ENCODE measurements around the gene SGO1. TPM values are rescaled to one million over a fixed set of nuclear protein-coding genes. Genes with fewer than 3 reads are reported as not detected.
"Not testable (repeated sequence)": the region's sequence is repeated elsewhere in the genome, so short reads cannot be mapped to it uniquely, and the experiment has no call there.

Gene SGO1
- total RNA-seq, 4 donors from 2014 or later: 3.2 to 9.9 (median 3.9) TPM

DNA sequence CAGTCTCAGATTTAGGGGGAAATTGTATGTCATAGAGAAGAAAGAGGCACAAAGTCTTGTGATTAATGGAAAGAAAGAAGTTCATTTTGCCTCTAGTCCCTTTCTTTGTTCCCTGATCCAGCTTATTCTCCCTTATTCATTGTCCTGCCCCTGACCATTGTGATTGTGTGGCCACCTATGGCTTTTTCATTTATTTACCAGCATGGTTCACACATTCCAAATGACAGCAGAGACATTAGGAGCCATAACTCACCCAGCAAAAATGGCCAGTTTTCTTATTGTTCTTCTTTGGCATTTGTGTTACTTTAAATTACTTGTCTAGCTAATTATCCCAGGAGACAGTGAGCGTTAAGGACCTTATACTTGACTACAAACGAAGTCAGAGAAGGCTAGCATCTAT is 36.3 kb upstream of the SGO1 start:
- DNase-seq: no peak
- no peak overlapping the region for H3K27ac ChIP-seq
- no peaks in the 10 kb centered on the region for H3K4me1 ChIP-seq
- TF ChIP-seq, protein P1, sequence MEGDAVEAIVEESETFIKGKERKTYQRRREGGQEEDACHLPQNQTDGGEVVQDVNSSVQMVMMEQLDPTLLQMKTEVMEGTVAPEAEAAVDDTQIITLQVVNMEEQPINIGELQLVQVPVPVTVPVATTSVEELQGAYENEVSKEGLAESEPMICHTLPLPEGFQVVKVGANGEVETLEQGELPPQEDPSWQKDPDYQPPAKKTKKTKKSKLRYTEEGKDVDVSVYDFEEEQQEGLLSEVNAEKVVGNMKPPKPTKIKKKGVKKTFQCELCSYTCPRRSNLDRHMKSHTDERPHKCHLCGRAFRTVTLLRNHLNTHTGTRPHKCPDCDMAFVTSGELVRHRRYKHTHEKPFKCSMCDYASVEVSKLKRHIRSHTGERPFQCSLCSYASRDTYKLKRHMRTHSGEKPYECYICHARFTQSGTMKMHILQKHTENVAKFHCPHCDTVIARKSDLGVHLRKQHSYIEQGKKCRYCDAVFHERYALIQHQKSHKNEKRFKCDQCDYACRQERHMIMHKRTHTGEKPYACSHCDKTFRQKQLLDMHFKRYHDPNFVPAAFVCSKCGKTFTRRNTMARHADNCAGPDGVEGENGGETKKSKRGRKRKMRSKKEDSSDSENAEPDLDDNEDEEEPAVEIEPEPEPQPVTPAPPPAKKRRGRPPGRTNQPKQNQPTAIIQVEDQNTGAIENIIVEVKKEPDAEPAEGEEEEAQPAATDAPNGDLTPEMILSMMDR (IDR thresholded peaks at IDR 0.05): no peak
- no peak for TF ChIP-seq POLR2A (IDR thresholded peaks at IDR 0.05)
- no peaks in the 10 kb centered on the region for H3K9me3 ChIP-seq
- H3K36me3 ChIP-seq: no peaks in the 10 kb centered on the region
- no peak overlapping the region for H3K4me3 ChIP-seq
- no peaks in the 10 kb centered on the region for H3K27me3 ChIP-seq

DNA sequence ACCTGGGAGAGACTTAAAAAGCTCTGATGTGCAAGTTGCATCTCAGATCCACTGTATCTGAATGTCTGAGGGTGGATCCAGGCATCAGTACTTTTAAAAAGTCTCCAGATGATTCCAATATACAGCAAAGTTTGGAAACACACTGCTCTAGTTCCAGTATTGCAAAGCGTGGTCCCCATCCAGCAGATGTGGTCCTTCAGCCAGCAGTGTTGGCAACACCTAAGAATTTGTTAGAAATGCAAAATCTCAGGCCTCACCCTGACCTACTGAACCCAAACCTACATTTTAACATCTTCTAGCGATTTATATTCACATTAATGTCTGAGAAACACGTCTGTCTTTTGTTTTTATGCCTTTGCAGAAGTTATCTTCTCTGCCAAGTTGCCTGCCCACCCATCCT is 32.2 kb upstream of the SGO1 start:
- Histone ChIP-seq H3K4me1 (no peaks in the 10 kb centered on the region), H3K27me3 (no peaks in the 10 kb centered on the region), H3K9me3 (no peaks in the 10 kb centered on the region), H3K27ac (no peak overlapping the region), H3K4me3 (no peak overlapping the region), H3K36me3 (no peaks in the 10 kb centered on the region)
- DNase-seq: no peak
- TF ChIP-seq POLR2A (IDR thresholded peaks at IDR 0.05): no peak
- TF ChIP-seq, protein P1 (IDR thresholded peaks at IDR 0.05): no peak

DNA sequence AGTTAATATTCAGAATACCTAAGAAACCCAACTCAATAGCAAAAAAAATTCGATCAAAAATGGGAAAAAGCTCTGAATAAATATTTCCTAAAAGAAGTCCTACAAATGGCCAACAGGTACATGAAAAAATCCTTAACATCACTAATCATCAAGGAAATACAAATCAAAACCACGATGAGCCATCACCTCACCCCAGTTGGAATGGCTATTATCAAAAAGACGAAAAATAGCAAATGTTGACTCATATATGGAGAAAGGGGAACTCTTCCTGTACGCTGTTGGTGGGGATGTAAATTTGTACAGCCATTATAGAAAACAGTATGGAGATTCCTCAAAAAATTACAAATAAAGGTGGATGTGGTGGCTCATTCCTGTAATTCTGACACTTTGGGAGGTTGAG is 29.6 kb upstream of the SGO1 start:
- TF ChIP-seq POLR2A (IDR thresholded peaks at IDR 0.05): no peak
- TF ChIP-seq, protein P1 (IDR thresholded peaks at IDR 0.05): no peak
- H3K36me3 ChIP-seq: no peaks in the 10 kb centered on the region
- no peaks in the 10 kb centered on the region for H3K9me3 ChIP-seq
- H3K27ac ChIP-seq: no peak overlapping the region
- H3K4me3 ChIP-seq: no peak overlapping the region
- DNase-seq: no peak
- H3K27me3 ChIP-seq: no peaks in the 10 kb centered on the region
- H3K4me1 ChIP-seq: no peaks in the 10 kb centered on the region

DNA sequence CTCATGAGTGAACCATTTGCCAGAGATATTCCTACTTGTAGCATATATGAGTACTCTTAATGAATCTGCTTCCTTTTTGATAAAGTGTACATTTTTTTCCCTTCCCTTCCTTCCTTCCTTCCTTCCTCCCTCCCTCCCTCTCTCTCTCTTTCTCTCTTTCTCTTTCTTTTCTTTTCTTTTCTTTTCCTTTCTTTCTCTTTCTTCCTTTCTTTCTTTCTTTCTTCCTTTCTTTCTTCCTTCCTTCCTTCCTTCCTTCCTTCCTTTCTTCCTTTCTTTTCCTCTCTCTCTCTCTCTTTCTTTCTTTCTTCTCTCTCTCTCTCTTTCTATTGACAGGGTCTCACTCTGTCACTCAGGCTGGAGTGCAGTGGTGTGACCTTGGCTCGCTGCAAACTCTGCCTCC is 27.5 kb upstream of the SGO1 start:
- not testable (repeated sequence) for H3K27me3 ChIP-seq, H3K9me3 ChIP-seq, H3K4me1 ChIP-seq, DNase-seq, H3K27ac ChIP-seq, H3K4me3 ChIP-seq, H3K36me3 ChIP-seq

DNA sequence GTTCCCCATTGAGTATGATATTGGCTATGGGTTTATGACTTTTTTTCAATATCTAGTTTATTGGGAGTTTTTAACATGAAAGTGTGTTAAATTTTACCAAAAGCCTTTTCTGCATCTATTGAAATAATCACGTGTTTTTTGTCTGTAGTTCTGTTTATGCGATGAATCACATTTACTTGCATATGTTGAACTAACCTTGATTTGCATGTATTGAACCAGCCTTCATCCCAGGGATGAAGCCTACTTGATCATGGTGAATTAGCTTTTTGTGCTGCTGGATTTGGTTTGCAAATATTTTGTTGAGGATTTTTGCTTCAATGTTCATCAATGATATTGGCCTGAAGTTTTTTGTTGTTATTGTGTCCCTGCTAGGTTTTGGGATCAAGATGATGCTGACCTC is 21.9 kb upstream of the SGO1 start:
- not testable (repeated sequence) for H3K4me3 ChIP-seq, H3K27ac ChIP-seq, DNase-seq, H3K4me1 ChIP-seq, H3K9me3 ChIP-seq, H3K36me3 ChIP-seq, H3K27me3 ChIP-seq

DNA sequence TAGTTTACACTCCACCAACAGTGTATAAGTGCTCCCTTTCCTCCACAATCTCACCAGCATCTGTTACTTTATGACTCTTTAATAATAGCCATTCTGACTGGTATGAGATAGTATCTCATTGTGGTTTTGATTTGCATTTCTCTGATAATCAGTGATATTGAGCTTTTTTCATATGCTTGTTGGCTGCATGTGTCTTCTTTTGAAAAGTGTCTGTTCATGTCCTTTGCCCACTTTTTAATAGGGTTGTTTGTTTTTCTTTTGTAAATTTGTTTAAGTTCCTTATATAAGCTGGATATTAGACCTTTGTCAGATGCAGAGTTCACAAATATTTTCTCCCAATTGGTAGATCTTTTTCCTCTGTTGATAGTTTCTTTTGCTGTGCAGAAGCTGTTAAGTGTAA is 19.9 kb upstream of the SGO1 start:
- not testable (repeated sequence) for H3K4me1 ChIP-seq, H3K27me3 ChIP-seq, H3K27ac ChIP-seq, H3K36me3 ChIP-seq, H3K4me3 ChIP-seq, DNase-seq, H3K9me3 ChIP-seq

DNA sequence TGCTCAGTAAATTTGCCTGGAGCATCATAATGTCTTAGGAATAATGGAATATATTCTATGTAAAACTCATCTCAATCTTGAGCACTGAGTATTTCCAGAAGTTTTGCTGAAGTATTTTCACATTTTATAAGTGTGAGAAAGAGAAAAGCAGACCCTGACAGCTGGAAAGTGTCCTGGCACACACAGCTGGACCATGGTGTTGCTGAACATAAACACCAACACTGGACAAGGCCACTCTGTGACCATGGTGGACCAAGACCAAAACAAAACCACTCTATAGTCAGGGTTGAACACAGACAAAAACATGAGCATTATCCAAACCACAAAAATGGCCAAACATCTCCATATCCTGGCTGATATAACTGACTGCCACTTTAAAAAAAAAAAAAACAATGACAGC is 15.1 kb upstream of the SGO1 start:
- Histone ChIP-seq H3K9me3 (no peaks in the 10 kb centered on the region), H3K4me3 (no peak overlapping the region), H3K27ac (no peak overlapping the region), H3K27me3 (no peaks in the 10 kb centered on the region), H3K4me1 (no peaks in the 10 kb centered on the region), H3K36me3 (no peaks in the 10 kb centered on the region)
- TF ChIP-seq, protein P1 (IDR thresholded peaks at IDR 0.05): no peak
- no peak for TF ChIP-seq POLR2A (IDR thresholded peaks at IDR 0.05)
- DNase-seq: no peak

Measured in Peyer's patch (tissue), 4 donors.